Aorta (tissue), 5 donors: ENCODE data around the gene NOC2L. TPM values are rescaled to one million over a fixed set of nuclear protein-coding genes. Genes with fewer than 3 reads are reported as not detected.

Experiments used
- ATAC-seq: fragments of 200-7000 bp; cut with Tn5 transposase; one replicate; pipeline ENCODE4 v1.9.1; 2022; ENCODE audit warnings: moderate library complexity; ENCODE audit not compliant: low FRiP score
- DNase-seq, 2 donors: peaks; one replicate each; pipeline ENCODE4 v3.0.0-alpha.2; 2020
- H3K27ac ChIP-seq, 2 donors: one replicate each; pipeline ENCODE4 v1.5.1; 2013; ENCODE audit warnings: low read length in 2 of 2, mild to moderate bottlenecking in 2 of 2, moderate library complexity in 2 of 2, control low read depth in 1 of 2, inconsistent platforms in 1 of 2, low read depth in 1 of 2
- H3K27me3 ChIP-seq, 2 donors: one replicate each; pipeline ENCODE4 v1.6.1; 2013; ENCODE audit warnings: control low read depth in 1 of 2, low read length in 1 of 2, mild to moderate bottlenecking in 1 of 2, moderate library complexity in 1 of 2; ENCODE audit not compliant: insufficient read depth in 2 of 2, control insufficient read depth in 1 of 2
- H3K36me3 ChIP-seq, 2 donors: one replicate each; pipeline ENCODE4 v1.6.1; 2013; ENCODE audit warnings: control low read depth in 1 of 2, low read length in 1 of 2, mild to moderate bottlenecking in 1 of 2; ENCODE audit not compliant: insufficient read depth in 2 of 2, control insufficient read depth in 1 of 2
- H3K4me1 ChIP-seq, 2 donors: one replicate each; pipeline ENCODE4 v1.6.1; 2013; ENCODE audit warnings: low read length in 2 of 2, control low read depth in 1 of 2, mild to moderate bottlenecking in 1 of 2, moderate library complexity in 1 of 2; ENCODE audit not compliant: insufficient read depth in 2 of 2, control insufficient read depth in 1 of 2
- H3K4me3 ChIP-seq, 2 donors: one replicate each; pipeline ENCODE4 v1.5.1; 2013; ENCODE audit warnings: low read length in 2 of 2, control low read depth in 1 of 2, mild to moderate bottlenecking in 1 of 2
- H3K9me3 ChIP-seq: one replicate; pipeline ENCODE4 v1.6.1; 2013; ENCODE audit warnings: mild to moderate bottlenecking, low read length; ENCODE audit not compliant: control insufficient read depth
- WGBS, 2 donors: extraction: QIAGEN DNeasy Blood & Tissue Kit; methylation state at CpG; one replicate each; pipeline ENCODE4 v1.1.7; 2013; 5-methylcytosine and 5-hydroxymethylcytosine counted together
- intact Hi-C, 2 donors: fragments of 100-400 bp; cut with DNase I; formaldehyde crosslinking; loops; one replicate each; pipeline versions ENCODE4 v1.14.2 to v1.15.0; 2022
- polyA plus RNA-seq, 2 donors: library from polyadenylated mRNA; stranded (reverse); fragments of 200-250 nt; gene quantifications; one replicate each; pipeline ENCODE4 v1.2.3, GENCODE V29; 2013
- total RNA-seq, 2 donors: library from RNA; stranded (reverse); fragmentation: NEBNext Ultra II Directional; extraction: Animal tissue kit (Norgen Biotek cat#: 25700); gene quantifications; one replicate each; pipeline ENCODE4 v1.2.1, GENCODE V29; 2021
- donor health status: healthy with polysubstance abuse.
- donor health status: Bipolar disorder and iron deficiency.
- donor health status: DM: no; HTN: no; CAD: no.
- donor health status: DM: no; HTN: no; CAD: no.
- donor health status: DM: yes; HTN: yes; CAD: no.

The NOC2L gene
- total and polyA plus RNA-seq, 4 donors, result 17.3 to 55.5 (median 38.6) TPM

GRCh38 chr1:920010-920409 lies 39.0 kb downstream of the NOC2L start:
- H3K27ac ChIP-seq, result no peak overlapping the region
- no peaks in the 10 kb centered on the region for H3K9me3 ChIP-seq
- 64 to 65% methylated on average over 23 of the region's 23 CpGs for WGBS, 2 donors
- DNase-seq (peak in 1 of 2 donors; percentile 53), ATAC-seq (no peak)
- no peaks in the 10 kb centered on the region for H3K36me3 ChIP-seq
- no peaks in the 10 kb centered on the region for H3K4me1 ChIP-seq
- H3K27me3 ChIP-seq, result no peaks in the 10 kb centered on the region
- intact Hi-C loops, result loop anchor here in 1 of 2 donors (10.0 kb wide), 1 partner anchor 85 kb away; the partner anchor contains the start of gene HES4
- no peak overlapping the region for H3K4me3 ChIP-seq

- no peaks in the 10 kb centered on the region for H3K9me3 ChIP-seq
- 77 to 83% methylated on average over 28 to 29 of the region's 29 CpGs for WGBS, 2 donors
- no peaks in the 10 kb centered on the region for H3K27me3 ChIP-seq
- H3K4me1 ChIP-seq, result no peaks in the 10 kb centered on the region
- H3K4me3 ChIP-seq, result no peak overlapping the region
- no peaks in the 10 kb centered on the region for H3K36me3 ChIP-seq
- DNase-seq, result peak in 1 of 2 donors; percentile 43
- intact Hi-C loops, result no loop called here
- H3K27ac ChIP-seq, result no peak overlapping the region
- no peak for ATAC-seq
Observed at GRCh38 chr1:919271-919872, 39.7 kb downstream of the NOC2L start.

- Histone ChIP-seq H3K9me3 (no peaks in the 10 kb centered on the region), H3K27me3 (no peaks in the 10 kb centered on the region), H3K4me3 (no peak overlapping the region), H3K4me1 (no peaks in the 10 kb centered on the region), H3K27ac (no peak overlapping the region), H3K36me3 (no peaks in the 10 kb centered on the region)
- DNase-seq, result peak; percentile 11 to 61
- intact Hi-C loops, result no loop called here
- no peak for ATAC-seq
- WGBS, 2 donors, result 67% methylated on average over 6 of the region's 6 CpGs
Observed at GRCh38 chr1:918843-919242, 40.2 kb downstream of the NOC2L start.

GRCh38 chr1:918353-918752 lies 40.7 kb downstream of the NOC2L start:
- DNase-seq, result peak; percentile 37 to 72
- H3K4me3 ChIP-seq, result no peak overlapping the region
- H3K4me1 ChIP-seq, result no peaks in the 10 kb centered on the region
- H3K36me3 ChIP-seq, result no peaks in the 10 kb centered on the region
- no peak for ATAC-seq
- no peaks in the 10 kb centered on the region for H3K27me3 ChIP-seq
- WGBS, 2 donors, result 82 to 87% methylated on average over 15 of the region's 15 CpGs
- intact Hi-C loops, result no loop called here
- no peaks in the 10 kb centered on the region for H3K9me3 ChIP-seq
- no peak overlapping the region for H3K27ac ChIP-seq

GRCh38 chr1:917466-918091 lies 41.5 kb downstream of the NOC2L start:
- DNase-seq (peak; percentile 46 to 74), ATAC-seq (no peak)
- Histone ChIP-seq H3K9me3 (no peaks in the 10 kb centered on the region), H3K4me1 (no peaks in the 10 kb centered on the region), H3K4me3 (no peak overlapping the region), H3K36me3 (no peaks in the 10 kb centered on the region), H3K27ac (no peak overlapping the region), H3K27me3 (no peaks in the 10 kb centered on the region)
- intact Hi-C loops, result no loop called here
- WGBS, 2 donors, result 65 to 70% methylated on average over 22 of the region's 22 CpGs

GRCh38 chr1:917076-917459 lies 42.0 kb downstream of the NOC2L start:
- ATAC-seq (no peak), DNase-seq (peak; percentile 32 to 62)
- no peaks in the 10 kb centered on the region for H3K36me3 ChIP-seq
- H3K4me1 ChIP-seq, result no peaks in the 10 kb centered on the region
- intact Hi-C loops, result no loop called here
- WGBS, 2 donors, result 38 to 46% methylated on average over 6 to 7 of the region's 7 CpGs
- no peak overlapping the region for H3K4me3 ChIP-seq
- H3K27me3 ChIP-seq, result no peaks in the 10 kb centered on the region
- H3K9me3 ChIP-seq, result no peaks in the 10 kb centered on the region
- no peak overlapping the region for H3K27ac ChIP-seq

- no peaks in the 10 kb centered on the region for H3K9me3 ChIP-seq
- no peaks in the 10 kb centered on the region for H3K36me3 ChIP-seq
- no peak overlapping the region for H3K4me3 ChIP-seq
- WGBS, 2 donors, result 9 to 16% methylated on average over 31 of the region's 31 CpGs
- intact Hi-C loops, result no loop called here
- no peak overlapping the region for H3K27ac ChIP-seq
- no peaks in the 10 kb centered on the region for H3K27me3 ChIP-seq
- no peak for ATAC-seq
- peak; percentile 55 to 81 for DNase-seq
- H3K4me1 ChIP-seq, result no peaks in the 10 kb centered on the region
Observed at GRCh38 chr1:916173-917075, 42.6 kb downstream of the NOC2L start.

GRCh38 chr1:915295-916172 lies 43.5 kb downstream of the NOC2L start:
- no peaks in the 10 kb centered on the region for H3K27me3 ChIP-seq
- ATAC-seq, result no peak
- 76 to 81% methylated on average over 28 of the region's 28 CpGs for WGBS, 2 donors
- H3K27ac ChIP-seq, result no peak overlapping the region
- intact Hi-C loops, result no loop called here
- peak in 1 of 2 donors; percentile 63 for DNase-seq
- no peaks in the 10 kb centered on the region for H3K4me1 ChIP-seq
- H3K4me3 ChIP-seq, result no peak overlapping the region
- H3K9me3 ChIP-seq, result no peaks in the 10 kb centered on the region
- no peaks in the 10 kb centered on the region for H3K36me3 ChIP-seq
